GM12878 (cell line): Measurements from ENCODE around the gene NAV2. TPM values are rescaled to one million over a fixed set of nuclear protein-coding genes. Genes with fewer than 3 reads are reported as not detected.

ENCODE experiments used
- ATAC-seq: fragments of 200-7000 bp; cut with Tn5 transposase; 3 replicates; pipeline ENCODE4 v1.9.1; 2020; ENCODE audit warnings: mild to moderate bottlenecking, moderate library complexity
- BruUV-seq: library from RNA; stranded (reverse); fragments of 400-500 nt; replicated peaks from 2 replicates; lab custom pipeline; 2021; lab: Mats Ljungman, UMichigan
- CTCF ChIA-PET: fragments of 300-600 bp; sonication (Branson Sonifier 250); formaldehyde crosslinking; extraction: SDS; loops from one replicate; lab custom pipeline; 2021; ENCODE audit warnings: inconsistent platforms; lab: Yijun Ruan, JAX
- POLR2A ChIA-PET: fragments of 350-600 bp; formaldehyde crosslinking; extraction: SDS; loops from one replicate; lab custom pipeline; 2021; ENCODE audit warnings: inconsistent platforms; lab: Charles Lee
- RAD21 ChIA-PET: fragments of 300-600 bp; sonication (Branson Sonifier 250); formaldehyde crosslinking; loops from one replicate; lab custom pipeline; 2023; ENCODE audit warnings: antibody characterized with exemption; ENCODE audit not compliant: unreplicated experiment; lab: Charles Lee
- SMC1A ChIA-PET: fragments of 300-600 bp; sonication (Branson Sonifier 250); formaldehyde crosslinking; loops from one replicate; lab custom pipeline; 2023; ENCODE audit not compliant: unreplicated experiment, uncharacterized antibody; lab: Charles Lee
- DNase-seq: peaks from one replicate; pipeline ENCODE4 v3.0.0-alpha.2; 2011; ENCODE audit warnings: low read depth, low spot score
- FAIRE-seq: peaks from 3 replicates; lab custom pipeline; 2011; peaks lifted over from hg19 to GRCh38; lab: Jason Lieb, UNC
- H2AFZ ChIP-seq: 2 replicates; pipeline ENCODE4 v1.6.0; 2011; ENCODE audit warnings: low read depth, low read length, control low read depth; ENCODE audit not compliant: control insufficient read depth
- H3K27ac ChIP-seq: 2 replicates; pipeline ENCODE4 v1.5.1; 2011; ENCODE audit warnings: control low read depth; ENCODE audit not compliant: control insufficient read depth, insufficient read depth
- H3K27me3 ChIP-seq, 2 experiments: replicated peaks in 1 of 2; 2 replicates each; pipeline versions ENCODE4 v1.6.0 to v1.6.1; 2011; ENCODE audit warnings: low read length in 1 of 2; ENCODE audit not compliant: control insufficient read depth in 2 of 2, insufficient read depth in 2 of 2
- H3K36me3 ChIP-seq, 2 experiments: 2 replicates each; pipeline ENCODE4 v1.5.1; 2011; ENCODE audit warnings: low read length in 1 of 2; ENCODE audit not compliant: control insufficient read depth in 2 of 2, insufficient read depth in 2 of 2
- H3K4me1 ChIP-seq: 2 replicates; pipeline ENCODE4 v1.6.1; 2011; ENCODE audit warnings: mild to moderate bottlenecking, low read length, moderate library complexity, mixed read lengths; ENCODE audit not compliant: control insufficient read depth, insufficient read depth
- H3K4me2 ChIP-seq: 2 replicates; pipeline ENCODE4 v1.6.0; 2011; ENCODE audit warnings: control low read depth; ENCODE audit not compliant: control insufficient read depth, insufficient read depth
- H3K4me3 ChIP-seq: fragments of 200-600 bp; sonication (generic); 2 replicates; pipeline ENCODE4 v1.5.1; 2016
- H3K79me2 ChIP-seq: 2 replicates; pipeline ENCODE4 v1.6.0; 2011; ENCODE audit warnings: low read length; ENCODE audit not compliant: control insufficient read depth, insufficient read depth
- H3K9ac ChIP-seq: 2 replicates; pipeline ENCODE4 v1.8.0; 2011; ENCODE audit warnings: low read length, control low read depth, mixed read lengths; ENCODE audit not compliant: control insufficient read depth, insufficient read depth
- H3K9me3 ChIP-seq: replicated peaks from 3 replicates; pipeline ENCODE4 v1.5.1; 2011; ENCODE audit warnings: mild to moderate bottlenecking, low read length; ENCODE audit not compliant: control insufficient read depth, insufficient read depth
- H4K20me1 ChIP-seq: 2 replicates; pipeline ENCODE4 v1.6.0; 2011; ENCODE audit not compliant: control insufficient read depth, insufficient read depth
- CBX5 ChIP-seq: sonication (generic); IDR thresholded peaks from 2 replicates; pipeline ENCODE4 v1.6.1; 2016; ENCODE audit warnings: low read depth, moderate library complexity, mild to moderate bottlenecking, inconsistent platforms
- CHD1 ChIP-seq: IDR thresholded peaks from 2 replicates; pipeline ENCODE4 v1.6.1; 2012; ENCODE audit warnings: low read depth, low read length, improper control_type of control experiment
- CHD4 ChIP-seq: fragments of 200-600 bp; sonication (generic); IDR thresholded peaks from 2 replicates; pipeline ENCODE4 v1.6.1; 2016; ENCODE audit warnings: mild to moderate bottlenecking
- DPF2 ChIP-seq: fragments of 450-650 bp; IDR thresholded peaks from 2 replicates; pipeline ENCODE4 v1.6.1; 2017; ENCODE audit warnings: mild to moderate bottlenecking
- ESRRA ChIP-seq: IDR thresholded peaks from 2 replicates; pipeline ENCODE4 v1.6.1; 2012; ENCODE audit warnings: mild to moderate bottlenecking, low read length, improper control_type of control experiment
- GABPA ChIP-seq: IDR thresholded peaks from 2 replicates; pipeline ENCODE4 v1.6.1; 2014; ENCODE audit warnings: antibody characterized with exemption, low read depth, mild to moderate bottlenecking, inconsistent platforms
- IKZF1 ChIP-seq: fragments of 450-650 bp; conservative IDR thresholded peaks from 2 replicates; pipeline ENCODE4 v1.6.1; 2017; ENCODE audit warnings: antibody characterized with exemption, mild to moderate bottlenecking
- MTA2 ChIP-seq: fragments of 450-650 bp; IDR thresholded peaks from 2 replicates; pipeline ENCODE4 v1.6.1; 2016; ENCODE audit warnings: low read depth, mild to moderate bottlenecking, moderate library complexity
- NR2C1 ChIP-seq: fragments of 450-650 bp; IDR thresholded peaks from 2 replicates; pipeline ENCODE4 v1.6.1; 2017; ENCODE audit warnings: antibody characterized with exemption, mild to moderate bottlenecking, moderate library complexity
- NR2F1 ChIP-seq: fragments of 450-650 bp; conservative IDR thresholded peaks from 2 replicates; pipeline ENCODE4 v1.6.1; 2017; ENCODE audit warnings: mild to moderate bottlenecking
- NRF1 ChIP-seq: conservative IDR thresholded peaks from 2 replicates; pipeline ENCODE4 v1.6.1; 2011; ENCODE audit warnings: mild to moderate bottlenecking, low read depth, low read length, improper control_type of control experiment
- RB1 ChIP-seq: fragments of 450-650 bp; formaldehyde crosslinking; IDR thresholded peaks from 2 replicates; pipeline ENCODE4 v1.6.1; 2017; ENCODE audit warnings: mild to moderate bottlenecking, borderline replicate concordance
- SREBF2 ChIP-seq: IDR thresholded peaks from 2 replicates; pipeline ENCODE4 v1.6.1; 2012; ENCODE audit warnings: mild to moderate bottlenecking, low read length
- SUPT20H ChIP-seq: IDR thresholded peaks from 2 replicates; pipeline ENCODE4 v1.6.1; 2011; ENCODE audit warnings: low read depth, mild to moderate bottlenecking, low read length, moderate library complexity, borderline replicate concordance; ENCODE audit not compliant: control insufficient read depth
- SUZ12 ChIP-seq: fragments of 200-600 bp; sonication (generic); IDR thresholded peaks from one replicate; pipeline ENCODE4 v1.6.1; 2018; ENCODE audit warnings: antibody characterized with exemption, mild to moderate bottlenecking; ENCODE audit not compliant: unreplicated experiment
- TCF7 ChIP-seq: IDR thresholded peaks from 2 replicates; pipeline ENCODE4 v1.6.1; 2014; ENCODE audit warnings: antibody characterized with exemption, borderline replicate concordance
- YY1 ChIP-seq: IDR thresholded peaks from 2 replicates; pipeline ENCODE4 v1.6.1; 2011; ENCODE audit warnings: low read depth, mild to moderate bottlenecking, low read length
- ZNF592 ChIP-seq: fragments of 450-650 bp; IDR thresholded peaks from 2 replicates; pipeline ENCODE4 v1.6.1; 2017; ENCODE audit warnings: mild to moderate bottlenecking, moderate library complexity
- ZSCAN29 ChIP-seq: fragments of 450-650 bp; IDR thresholded peaks from 2 replicates; pipeline ENCODE4 v1.6.1; 2017; ENCODE audit warnings: mild to moderate bottlenecking, moderate library complexity
- WGBS: methylation state at CpG from one replicate; pipeline ENCODE4 v1.1.6; 2016; ENCODE audit warnings: low lambda C conversion rate; ENCODE audit not compliant: insufficient replicate concordance, insufficient coverage; ENCODE audit errors: missing lambda C conversion rate; 5-methylcytosine and 5-hydroxymethylcytosine counted together
- in situ Hi-C: fragments of 300-500 bp; cut with MboI; formaldehyde crosslinking; loops from 9 replicates; pipeline ENCODE4 v1.14.3; 2018; ENCODE audit warnings: mixed read lengths
- intact Hi-C: fragments of 100-400 bp; cut with micrococcal nuclease; formaldehyde crosslinking; loops from one replicate; pipeline ENCODE4 v1.14.2; 2022; ENCODE audit not compliant: unreplicated experiment
- polyA plus RNA-seq, 11 experiments: library from polyadenylated mRNA; depleted of rRNA in 4 of 11; unstranded in 6 of 11; stranded (reverse) in 5 of 11; fragments of >200 nt; fragmentation: Nextera tagmentation in 4 of 11; fragmentation: Illumina TruSeq in 1 of 11; extraction: Ambion mirVana in 4 of 11; extraction: Trizol in 1 of 11; gene quantifications; 1 replicate in 1 of 11; 2 replicates in 10 of 11; pipeline versions ENCODE4 v1.2.1 to v1.2.3, GENCODE V29; 2011 to 2016; ENCODE audit warnings: inconsistent platforms in 2 of 11, missing spikeins in 2 of 11, low read depth in 1 of 11
- total RNA-seq, 4 experiments: library from RNA; depleted of rRNA in 3 of 4; stranded (reverse); fragments of >200 nt in 3 of 4; fragmentation: Illumina TruSeq in 1 of 4; extraction: Trizol in 1 of 4; gene quantifications; 2 replicates each; pipeline versions ENCODE4 v1.2.1 to v1.2.3, GENCODE V29; 2013 to 2021
- TF ChIP-seq, protein P1 (sequence below): IDR thresholded peaks from 2 replicates; pipeline ENCODE4 v1.6.1; 2011; ENCODE audit warnings: mild to moderate bottlenecking, low read depth, low read length, moderate library complexity; ENCODE audit not compliant: insufficient replicate concordance

Gene NAV2
- total and polyA plus RNA-seq, 10 of the 15 experiments (the other 5 are each of a cell fraction or from before 2014, with no cell fraction given), result 0.35 to 6.1 (median 1.1) TPM

- Histone ChIP-seq H3K4me2 (no peak overlapping the region), H3K36me3 (no peaks in the 10 kb centered on the region), H3K9me3 (no peaks in the 10 kb centered on the region), H2AFZ (no peak overlapping the region), H3K4me1 (peaks cover 7% of the 10 kb centered on the region), H3K9ac (no peak overlapping the region), H3K79me2 (no peaks in the 10 kb centered on the region), H3K4me3 (no peak overlapping the region), H3K27me3 (no peaks in the 10 kb centered on the region), H4K20me1 (no peaks in the 10 kb centered on the region), H3K27ac (no peak overlapping the region)
- CTCF ChIA-PET, result interaction anchor here (0.6 to 5.8 kb wide), 24 partner anchors 9 to 404 kb away, joined by 3 to 111 read pairs (median 4); no protein-coding TSS in a partner anchor
- DNase-seq, result no peak
- POLR2A ChIA-PET, result interaction anchor here (0.5 kb wide), 1 partner anchor 65 kb away, joined by 3 read pairs; no protein-coding TSS in a partner anchor
- whole genome bisulfite sequencing, result 83% methylated on average over 3 of the region's 3 CpGs
- in situ Hi-C loops, result no loop called here
- no TSS peak for BruUV-seq
- intact Hi-C loops, result loop anchor here (5.0 to 10.0 kb wide), 2 partner anchors 175 to 403 kb away; no protein-coding TSS in a partner anchor
- FAIRE-seq, result no peak
- ATAC-seq, result peak; percentile 14; the same call in 2 of the 3 replicates
- no peak for TF ChIP-seq YY1
- TF ChIP-seq, protein P1, sequence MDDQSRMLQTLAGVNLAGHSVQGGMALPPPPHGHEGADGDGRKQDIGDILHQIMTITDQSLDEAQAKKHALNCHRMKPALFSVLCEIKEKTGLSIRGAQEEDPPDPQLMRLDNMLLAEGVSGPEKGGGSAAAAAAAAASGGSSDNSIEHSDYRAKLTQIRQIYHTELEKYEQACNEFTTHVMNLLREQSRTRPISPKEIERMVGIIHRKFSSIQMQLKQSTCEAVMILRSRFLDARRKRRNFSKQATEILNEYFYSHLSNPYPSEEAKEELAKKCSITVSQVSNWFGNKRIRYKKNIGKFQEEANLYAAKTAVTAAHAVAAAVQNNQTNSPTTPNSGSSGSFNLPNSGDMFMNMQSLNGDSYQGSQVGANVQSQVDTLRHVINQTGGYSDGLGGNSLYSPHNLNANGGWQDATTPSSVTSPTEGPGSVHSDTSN, result no peak
- no peak for TF ChIP-seq RB1
- no peak for TF ChIP-seq ESRRA
- TF ChIP-seq NRF1, result no peak
- no peak for TF ChIP-seq ZSCAN29
- TF ChIP-seq DPF2, result no peak
- no peak for TF ChIP-seq SUZ12
- TF ChIP-seq NR2F1, result no peak
- TF ChIP-seq CBX5, result no peak
- TF ChIP-seq IKZF1, result no peak
- no peak for TF ChIP-seq ZNF592
- no peak for TF ChIP-seq CHD1
- TF ChIP-seq CHD4, result no peak
- TF ChIP-seq GABPA, result no peak
- TF ChIP-seq NR2C1, result no peak
- no peak for TF ChIP-seq SREBF2
- TF ChIP-seq TCF7, result no peak
- TF ChIP-seq SUPT20H, result no peak
- no peak for TF ChIP-seq MTA2
- SMC1A ChIA-PET, result interaction anchor here (0.8 to 3.6 kb wide), 20 partner anchors 10 to 406 kb away, joined by 3 to 18 read pairs (median 4); no protein-coding TSS in a partner anchor
- RAD21 ChIA-PET, result interaction anchor here (0.8 to 3.8 kb wide), 10 partner anchors 10 to 560 kb away, joined by 3 to 20 read pairs (median 5); no protein-coding TSS in a partner anchor
These were observed 239.5 kb downstream of the NAV2 start for GRCh38 chr11:19952116-19952605.
